DMS79 (cell line): Measurements from ENCODE around the gene CPNE4.

Experiments
- DNase-seq: peaks from one replicate; lab custom pipeline; 2025; lab: John Stamatoyannopoulos, UW

CPNE4 gene

GRCh38 chr3:131796558-131797198, 238.1 kb downstream of the CPNE4 start:
- DNase-seq: peak; percentile 41

- peak; percentile 59 for DNase-seq
Measured at GRCh38 chr3:131796111-131796510, 238.7 kb downstream of the CPNE4 start.

- peak; percentile 96 for DNase-seq
Measured at GRCh38 chr3:131795390-131796090, 239.3 kb downstream of the CPNE4 start.

GRCh38 chr3:131794766-131795388, 239.9 kb downstream of the CPNE4 start:
- DNase-seq: peak; percentile 28

- DNase-seq: no peak
Measured at GRCh38 chr3:131793870-131794269, 240.9 kb downstream of the CPNE4 start.

- no peak for DNase-seq
Measured at GRCh38 chr3:131789188-131789587, 245.6 kb downstream of the CPNE4 start.

GRCh38 chr3:131786386-131786785, 248.4 kb downstream of the CPNE4 start:
- DNase-seq: no peak

- peak; percentile 99 for DNase-seq
Measured at GRCh38 chr3:131782751-131783150, 252.1 kb downstream of the CPNE4 start.

- no peak for DNase-seq
Measured at GRCh38 chr3:131778526-131778925, 256.3 kb downstream of the CPNE4 start.

- DNase-seq: no peak
Measured at GRCh38 chr3:131775650-131776049, 259.2 kb downstream of the CPNE4 start.

GRCh38 chr3:131772269-131773026, 262.4 kb downstream of the CPNE4 start:
- no peak for DNase-seq

GRCh38 chr3:131762981-131763564, 271.7 kb downstream of the CPNE4 start:
- no peak for DNase-seq

- no peak for DNase-seq
Measured at GRCh38 chr3:131756405-131756804, 278.4 kb downstream of the CPNE4 start.

- no peak for DNase-seq
Measured at GRCh38 chr3:131755380-131755779, 279.4 kb downstream of the CPNE4 start.

GRCh38 chr3:131750256-131750655, 284.6 kb downstream of the CPNE4 start:
- no peak for DNase-seq

- DNase-seq: no peak
Measured at GRCh38 chr3:131749826-131750225, 285.0 kb downstream of the CPNE4 start.

- no peak for DNase-seq
Measured at GRCh38 chr3:131747466-131747865, 287.3 kb downstream of the CPNE4 start.

- DNase-seq: no peak
Measured at GRCh38 chr3:131744765-131745164, 290.0 kb downstream of the CPNE4 start.

- no peak for DNase-seq
Measured at GRCh38 chr3:131743126-131743525, 291.7 kb downstream of the CPNE4 start.

GRCh38 chr3:131739211-131739610, 295.6 kb downstream of the CPNE4 start:
- DNase-seq: no peak

- DNase-seq: peak; percentile 82
Measured at GRCh38 chr3:131738095-131738494, 296.7 kb downstream of the CPNE4 start.

GRCh38 chr3:131735544-131735943, 299.3 kb downstream of the CPNE4 start:
- DNase-seq: peak; percentile 51
